Endometrium (tissue), 2 donors: ENCODE results near the gene TIGAR.

Source experiments
- FAIRE-seq: peaks from 2 replicates; lab custom pipeline; 2012; peaks lifted over from hg19 to GRCh38; lab: Jason Lieb, UNC
- donor health status: control.
- donor health status: control.

TIGAR gene

DNA sequence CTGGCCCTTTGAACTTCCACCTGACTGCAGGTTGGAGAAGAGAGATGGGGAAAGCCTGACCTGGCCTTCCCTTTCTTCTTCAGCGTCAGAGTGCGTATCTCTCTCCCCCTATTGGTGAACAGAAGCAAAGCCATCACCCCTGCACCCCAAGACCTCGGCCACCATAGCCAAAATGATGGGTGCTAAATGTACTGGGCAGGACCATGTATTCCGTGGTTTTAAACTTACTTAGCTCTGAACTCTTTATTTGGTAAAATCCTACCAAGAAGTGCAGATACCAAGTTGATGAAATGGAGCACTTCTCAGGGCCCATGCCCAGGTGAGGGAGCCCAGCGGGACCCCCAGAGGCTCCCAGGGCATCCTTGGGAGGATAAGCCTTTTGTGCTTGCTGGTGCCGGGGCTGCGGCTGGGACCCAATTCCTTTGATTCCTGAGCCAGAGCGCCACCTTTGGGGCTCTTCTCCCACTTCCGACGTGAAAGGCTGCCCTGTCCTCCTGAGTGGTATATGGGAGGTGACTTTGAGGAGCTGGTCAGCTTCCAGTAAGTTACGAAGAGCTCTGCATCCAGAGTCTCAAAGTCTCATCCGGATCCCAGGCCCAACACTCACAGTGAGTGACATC is 38.0 kb upstream of the TIGAR start:
- no peak for FAIRE-seq

DNA sequence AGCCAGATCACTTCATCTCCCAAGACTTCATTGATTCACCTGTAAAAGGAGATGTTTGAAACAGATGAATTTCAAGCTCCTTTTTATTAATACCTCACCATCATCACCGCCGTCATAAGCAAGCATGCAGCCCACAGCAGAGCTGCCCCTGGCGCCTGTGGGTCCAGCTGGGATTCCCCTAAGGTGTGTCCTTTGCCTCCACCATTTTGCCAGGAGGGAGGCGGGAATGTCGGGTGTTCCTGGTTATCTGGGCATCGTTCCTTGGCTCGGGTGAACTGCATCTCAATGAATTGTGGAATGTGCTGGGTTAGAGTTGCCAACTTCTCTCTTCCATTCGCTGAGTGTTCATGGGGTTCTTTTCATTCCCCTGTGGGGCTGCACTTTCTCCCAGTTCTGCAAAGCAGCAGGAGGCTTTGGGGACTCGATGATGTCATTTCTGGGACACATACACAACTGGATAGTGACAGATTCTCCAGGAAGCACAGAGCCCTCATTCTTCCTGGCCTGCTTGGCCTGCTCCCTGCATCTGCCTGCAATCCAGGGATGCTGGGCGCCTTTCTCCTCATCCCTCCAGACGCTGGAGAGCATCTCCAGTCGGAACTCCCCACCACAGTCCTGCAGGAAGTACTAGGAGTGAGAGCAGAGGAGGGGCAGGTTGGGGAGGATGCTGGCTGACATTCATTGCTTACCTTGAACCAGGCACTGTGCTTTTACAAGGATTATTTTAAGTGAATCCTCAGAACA is 37.3 kb upstream of the TIGAR start:
- no peak for FAIRE-seq

DNA sequence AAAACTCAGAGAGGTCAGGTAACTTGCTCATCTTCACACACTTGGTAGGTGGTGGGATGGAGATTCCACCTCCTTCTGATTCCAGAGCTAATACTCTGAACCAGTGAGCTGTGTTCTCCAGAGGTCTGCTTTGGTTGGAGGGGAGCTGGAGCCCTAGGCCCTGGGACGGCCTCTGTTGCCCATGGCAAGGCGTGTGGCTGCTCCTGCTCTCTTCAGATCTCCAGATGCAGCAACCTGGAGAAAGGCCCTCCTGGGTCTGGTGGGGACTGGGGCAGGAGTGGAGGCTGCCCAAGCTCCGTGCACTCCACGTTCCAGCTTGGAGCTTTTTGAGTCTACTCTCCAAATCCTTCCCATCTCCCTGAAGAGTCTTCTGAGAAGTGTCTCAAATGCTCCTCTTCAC is 36.7 kb upstream of the TIGAR start:
- no peak for FAIRE-seq

DNA sequence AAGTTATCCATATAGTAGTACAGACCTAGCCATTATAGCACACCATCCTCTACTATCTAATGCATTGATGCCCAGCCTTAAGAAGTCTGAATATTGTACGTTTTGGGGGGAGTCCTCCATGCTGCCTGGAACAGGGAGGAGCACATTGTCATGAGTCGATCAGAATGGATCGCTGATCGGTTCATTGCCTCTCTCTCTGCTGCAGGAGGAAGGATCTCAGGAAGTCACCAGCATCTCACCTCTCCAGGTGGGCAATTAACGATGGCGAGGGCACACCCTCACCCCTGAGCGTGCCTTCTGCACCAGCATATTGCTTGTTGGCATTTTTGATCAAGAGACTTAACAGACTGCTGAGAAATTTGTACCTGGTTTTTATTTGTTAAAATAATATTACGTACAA is 35.9 kb upstream of the TIGAR start:
- no peak for FAIRE-seq

DNA sequence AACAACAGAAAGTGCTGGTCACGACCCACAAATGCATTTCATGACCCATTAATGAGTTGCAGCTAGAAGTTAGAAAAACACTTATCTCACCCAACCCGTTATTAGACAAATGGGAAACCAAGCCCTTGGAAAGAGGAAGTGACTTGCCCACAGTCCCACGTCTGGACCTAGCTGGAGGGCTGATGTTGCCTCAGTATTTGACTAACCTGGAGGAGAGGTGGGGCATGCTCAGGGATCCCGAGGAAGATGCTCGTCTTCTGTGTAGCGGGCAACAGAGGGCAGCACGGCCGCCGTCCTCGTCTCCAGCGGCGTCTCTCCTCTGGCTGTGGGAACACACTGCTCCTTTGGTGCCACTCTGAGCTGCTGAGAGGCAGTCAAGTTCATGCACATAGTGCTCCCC is 34.8 kb upstream of the TIGAR start:
- FAIRE-seq: no peak

DNA sequence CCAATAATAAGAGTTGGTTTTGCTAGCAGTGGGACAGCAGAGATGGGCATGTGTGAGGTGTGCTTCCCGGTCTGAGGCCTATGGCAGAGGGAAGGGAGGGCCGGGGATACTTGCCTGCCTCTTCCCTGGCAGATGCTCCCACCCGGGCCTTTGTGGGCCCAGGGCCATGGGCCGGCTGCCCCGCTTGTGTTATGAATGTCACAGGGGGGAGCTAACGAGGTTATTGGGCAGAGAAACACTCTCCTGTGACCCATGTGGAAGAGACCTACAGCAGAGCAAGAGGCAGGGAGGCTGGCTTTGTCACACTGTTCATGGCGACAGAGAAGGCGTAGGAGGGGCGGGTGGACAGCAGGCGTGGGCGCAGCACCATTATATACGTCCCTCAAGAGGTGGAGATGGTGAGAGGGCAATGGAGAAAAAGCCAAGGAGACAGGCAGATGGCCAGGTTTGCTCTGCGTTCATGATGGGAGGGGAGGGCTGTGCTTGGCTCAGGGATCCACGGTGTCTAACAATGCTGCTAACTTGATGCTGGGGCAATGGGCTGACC is 34.2 kb upstream of the TIGAR start:
- no peak for FAIRE-seq

DNA sequence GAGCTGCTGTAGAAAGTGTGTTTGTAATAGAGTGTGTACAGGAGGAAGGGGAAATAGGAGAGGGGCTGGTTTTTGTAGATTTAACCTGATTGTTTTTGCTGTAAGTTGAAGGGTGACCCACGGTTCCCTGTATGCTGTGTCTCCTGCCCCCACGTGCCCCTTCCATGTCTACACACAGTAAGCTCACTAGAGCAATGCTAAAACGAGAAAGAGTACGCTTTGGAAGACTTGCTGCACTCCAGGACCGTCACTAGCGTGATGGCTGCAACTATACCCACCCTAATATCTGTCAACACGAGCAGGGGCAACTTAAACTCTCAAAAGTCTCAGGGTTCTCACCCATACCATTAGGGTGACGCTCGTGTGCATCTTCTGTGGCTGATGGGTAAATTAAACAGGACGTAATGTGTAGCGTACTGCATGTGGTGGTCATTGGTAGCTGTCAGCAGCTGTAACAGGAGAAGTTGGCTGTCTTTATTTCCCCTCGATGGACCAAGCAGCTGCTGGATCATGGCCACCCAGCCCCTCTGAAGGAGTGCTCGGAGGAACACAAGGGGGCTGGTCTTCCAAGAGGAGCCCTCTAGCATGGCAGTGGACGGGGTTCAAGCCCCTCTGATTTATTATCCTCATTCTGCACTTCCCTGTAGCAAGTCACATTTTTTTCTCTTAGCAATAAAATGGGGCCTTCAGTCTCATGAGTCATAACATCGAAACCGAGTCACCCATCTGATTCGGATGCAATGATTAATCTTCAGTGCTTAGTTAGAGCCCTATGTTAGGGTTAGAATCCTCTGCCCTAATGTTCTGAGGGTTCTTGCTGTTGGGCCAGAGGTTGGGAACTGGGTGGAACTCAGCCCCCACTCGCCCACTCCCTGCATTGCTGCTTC is 33.4 kb upstream of the TIGAR start:
- no peak for FAIRE-seq

DNA sequence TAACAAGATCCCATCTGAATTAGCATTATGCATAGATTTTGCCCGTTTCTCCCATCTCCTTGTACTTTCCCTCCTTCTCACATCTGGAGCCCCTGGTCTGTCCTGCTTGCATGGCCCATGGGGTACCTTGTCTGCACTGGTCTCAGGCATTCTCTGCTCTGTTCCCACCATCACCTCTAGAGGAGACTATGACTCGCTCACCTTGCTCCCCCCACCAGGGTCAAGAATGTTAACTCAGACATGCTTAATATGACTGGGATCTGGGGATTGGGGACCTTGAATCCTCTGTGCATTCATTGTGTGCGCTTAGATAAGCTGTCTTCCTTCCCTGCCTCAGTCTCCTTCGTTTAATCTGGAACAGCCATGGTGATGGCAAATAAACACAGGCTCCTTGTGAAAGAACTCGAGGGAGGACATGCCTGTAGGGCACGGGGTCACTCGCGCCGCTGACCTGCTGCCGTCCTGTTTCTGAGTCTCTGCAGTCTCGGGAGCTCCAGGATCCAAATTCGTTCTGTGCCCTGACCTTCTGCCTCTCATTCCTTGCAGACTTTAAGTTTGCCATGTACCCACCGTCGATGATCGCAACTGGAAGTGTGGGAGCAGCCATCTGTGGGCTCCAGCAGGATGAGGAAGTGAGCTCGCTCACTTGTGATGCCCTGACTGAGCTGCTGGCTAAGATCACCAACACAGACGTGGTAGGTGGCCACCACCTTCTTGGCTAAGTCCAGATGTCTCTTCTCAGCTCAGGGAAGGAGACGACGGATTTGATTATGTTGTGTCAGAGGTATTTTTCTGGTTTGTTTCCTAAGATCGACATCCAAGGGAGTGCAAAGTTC is 32.5 kb upstream of the TIGAR start:
- FAIRE-seq: no peak

DNA sequence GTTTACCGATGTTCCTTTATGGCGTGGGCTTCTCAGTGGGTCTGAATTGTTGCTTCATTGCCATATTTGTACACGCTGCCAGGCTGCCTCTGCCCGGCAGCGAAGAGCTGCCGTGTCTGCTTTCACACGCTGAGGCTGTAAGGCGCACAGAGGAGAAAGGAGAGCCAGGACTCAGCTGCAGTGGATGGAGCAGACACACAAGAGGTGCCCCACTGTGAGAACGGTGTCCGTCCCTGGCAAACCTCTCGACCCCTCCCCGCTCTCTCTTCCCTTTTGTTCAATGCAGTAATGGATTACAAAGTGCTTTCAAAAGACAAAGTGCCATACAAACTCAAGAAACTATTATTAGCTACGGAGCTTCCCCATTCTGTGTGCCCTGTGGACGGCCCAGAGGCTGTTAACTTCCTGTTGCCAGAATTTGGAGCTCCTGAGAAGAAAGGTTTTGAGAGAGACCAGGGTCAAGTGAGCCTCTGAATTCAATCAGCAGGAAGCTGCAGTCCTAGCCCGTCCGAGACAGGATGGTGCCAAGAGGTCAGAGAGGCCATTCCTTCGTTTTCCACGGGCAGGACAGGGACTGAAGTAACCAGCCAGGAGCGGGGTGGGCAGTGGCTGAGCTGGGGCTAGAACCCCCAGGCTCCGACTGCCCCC is 31.7 kb upstream of the TIGAR start:
- FAIRE-seq: no peak

DNA sequence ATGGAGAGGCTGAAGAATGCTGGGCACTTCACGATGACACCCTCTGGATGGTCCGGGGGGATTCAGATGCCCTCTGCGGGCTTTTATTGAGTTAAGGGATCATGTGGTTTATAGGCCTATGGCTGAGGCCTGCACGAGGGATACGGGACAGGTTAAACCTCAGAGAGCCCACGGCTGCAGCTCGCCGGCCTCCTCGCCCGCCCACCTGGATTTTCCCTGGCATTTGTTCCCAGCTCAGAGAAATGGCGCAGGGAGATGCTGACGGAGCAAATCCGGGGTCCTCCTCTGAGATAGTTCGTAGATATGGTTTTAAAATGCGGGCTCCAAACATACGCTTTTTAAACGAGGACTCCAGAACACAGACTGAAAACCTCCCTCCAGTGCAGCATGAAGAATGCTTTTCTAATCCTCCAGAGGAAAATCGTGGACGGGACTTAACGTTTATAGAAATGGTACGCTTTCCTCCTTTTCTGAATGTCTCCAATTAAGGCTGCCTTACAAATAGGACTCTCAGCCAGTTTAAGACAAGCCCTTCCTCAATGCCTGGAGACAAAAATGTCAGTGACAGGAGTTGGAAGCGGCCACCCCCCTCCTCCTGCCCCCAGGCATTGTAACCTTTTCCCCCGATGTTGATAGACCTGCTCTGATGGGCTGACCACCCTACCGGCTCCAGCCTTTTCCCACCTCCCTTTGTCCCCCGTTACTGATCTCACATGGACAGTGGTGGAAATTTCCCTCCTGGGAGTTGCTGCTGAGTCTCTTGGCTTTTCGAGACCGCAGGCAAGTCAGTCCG is 30.8 kb upstream of the TIGAR start:
- no peak for FAIRE-seq

DNA sequence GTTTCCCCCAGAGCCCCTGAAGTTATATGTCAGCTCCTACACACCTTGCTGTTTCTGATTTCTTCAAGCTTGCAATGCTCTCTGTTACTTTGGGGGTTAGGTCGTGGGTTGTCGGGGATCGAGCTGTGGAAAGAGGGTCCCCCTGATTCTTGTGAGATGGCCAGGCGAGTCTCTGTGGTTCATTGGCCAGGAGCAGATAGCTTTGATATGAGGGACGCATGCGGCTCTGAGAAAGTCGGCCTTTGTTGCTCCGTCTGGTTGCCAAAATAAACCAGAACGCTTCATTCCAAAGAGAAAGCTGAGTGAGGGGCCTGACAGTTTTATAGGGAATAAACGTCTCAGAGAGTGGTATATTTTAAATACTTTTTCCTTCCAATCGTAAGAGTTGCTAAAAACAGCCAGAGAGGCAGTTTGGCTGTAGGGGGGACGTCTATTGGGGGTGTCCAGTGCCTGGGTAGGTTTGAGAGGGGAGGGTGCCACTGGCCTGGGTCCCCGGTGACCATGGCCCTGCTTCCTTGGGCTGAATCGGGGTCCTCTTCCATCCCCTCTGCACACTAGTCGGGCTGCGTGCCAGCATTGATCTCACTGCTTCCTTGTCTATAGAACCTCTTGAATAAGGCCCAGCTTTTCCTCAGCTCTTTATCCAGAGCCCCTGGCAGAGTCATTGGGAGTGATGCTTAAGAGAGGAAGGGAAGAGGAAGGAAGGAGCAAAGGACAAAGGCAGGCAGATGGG is 28.5 kb upstream of the TIGAR start:
- no peak for FAIRE-seq

DNA sequence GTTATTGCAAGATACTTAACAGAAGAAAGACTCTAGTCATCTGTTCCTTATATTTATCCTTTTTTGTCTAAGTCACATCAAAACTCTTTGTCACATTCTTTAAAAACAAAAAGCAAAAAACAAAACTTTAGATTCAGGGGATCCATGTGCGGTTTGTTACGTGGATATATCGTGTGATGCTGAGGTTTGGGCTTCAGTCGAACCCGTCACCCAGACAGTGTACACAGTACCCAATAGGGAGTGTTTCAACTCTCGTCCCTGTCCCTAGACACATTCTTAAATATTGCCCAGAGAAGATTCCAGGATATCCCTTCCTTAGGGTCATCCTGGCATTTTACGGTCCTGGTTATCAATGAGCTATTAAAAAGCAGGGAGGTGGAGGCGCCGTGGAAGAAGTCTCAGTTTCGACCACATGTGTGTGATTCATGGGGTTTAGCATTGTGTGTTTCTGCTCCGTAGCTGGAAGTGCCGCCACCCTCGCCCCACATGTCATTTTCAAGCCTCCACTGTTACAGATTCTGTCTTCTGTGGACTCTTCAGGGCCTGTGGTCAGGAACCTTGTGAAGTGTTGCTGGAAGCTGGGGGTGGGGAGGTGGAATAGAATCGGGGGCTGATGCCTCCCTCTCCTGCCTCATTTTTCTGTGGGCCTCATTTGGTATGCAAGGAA is 27.6 kb upstream of the TIGAR start:
- FAIRE-seq: no peak

DNA sequence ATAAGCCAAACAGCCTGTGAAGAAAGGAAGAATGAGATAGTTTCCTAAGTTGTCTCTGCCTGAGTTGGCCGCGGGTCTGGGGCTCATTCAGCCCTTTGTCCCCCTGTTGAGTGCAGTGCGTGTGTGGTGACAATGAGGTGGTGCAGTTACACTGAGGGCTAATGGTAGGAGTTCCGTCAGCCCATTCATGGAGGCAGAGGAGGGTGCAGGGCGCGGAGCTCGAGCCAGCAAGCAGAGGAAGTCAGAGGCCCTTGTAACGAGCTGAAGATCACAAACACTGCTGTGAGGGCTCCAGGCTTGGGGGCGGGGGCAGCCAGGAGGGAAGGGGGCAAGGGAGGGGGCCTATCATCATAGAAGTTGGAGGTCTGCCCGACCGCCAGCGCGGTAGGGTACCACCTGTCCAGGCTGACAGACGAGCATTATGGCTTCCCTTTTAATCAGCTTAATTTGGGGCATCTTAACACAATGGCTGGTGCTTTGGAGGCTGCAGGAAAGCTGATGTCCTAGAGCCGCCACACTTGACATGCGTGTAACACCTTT is 27.0 kb upstream of the TIGAR start:
- FAIRE-seq: no peak

DNA sequence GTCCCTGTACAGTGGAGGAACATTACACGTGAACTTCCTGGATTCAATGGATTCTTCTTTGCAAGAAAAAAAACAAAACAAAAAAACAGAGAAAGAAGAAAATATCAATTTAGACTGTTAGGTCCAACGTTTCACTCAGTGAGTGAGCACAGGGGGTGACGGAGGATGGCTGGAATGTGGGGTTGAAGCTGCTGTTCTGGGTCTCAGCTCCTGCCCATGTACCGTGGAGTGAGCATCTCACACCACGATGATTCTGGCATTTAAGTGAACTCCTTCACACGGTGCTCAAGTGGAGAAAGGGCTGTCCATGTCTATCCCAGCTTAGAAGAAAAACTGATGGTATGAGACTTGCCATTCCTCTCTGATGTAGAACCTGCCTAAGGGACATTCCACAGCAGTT is 24.3 kb upstream of the TIGAR start:
- no peak for FAIRE-seq

DNA sequence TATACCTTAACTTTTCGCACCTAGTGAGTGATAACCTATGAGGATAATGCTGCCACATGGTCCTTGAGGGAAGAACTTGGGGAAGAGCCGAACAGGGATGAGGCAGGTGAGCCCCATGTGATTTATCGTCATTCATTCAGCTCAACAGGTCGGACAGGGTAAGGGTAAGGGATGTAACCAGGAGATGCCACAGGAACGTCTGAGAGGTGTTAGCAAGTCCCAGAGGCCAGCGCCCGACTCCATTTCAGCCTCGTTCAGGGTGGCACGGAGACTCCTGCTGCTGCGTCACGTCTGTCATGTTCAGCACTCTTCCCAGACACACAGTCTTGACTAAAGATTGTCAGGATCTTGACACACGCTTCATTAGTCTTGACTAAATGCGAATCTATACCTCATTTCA is 23.4 kb upstream of the TIGAR start:
- no peak for FAIRE-seq

DNA sequence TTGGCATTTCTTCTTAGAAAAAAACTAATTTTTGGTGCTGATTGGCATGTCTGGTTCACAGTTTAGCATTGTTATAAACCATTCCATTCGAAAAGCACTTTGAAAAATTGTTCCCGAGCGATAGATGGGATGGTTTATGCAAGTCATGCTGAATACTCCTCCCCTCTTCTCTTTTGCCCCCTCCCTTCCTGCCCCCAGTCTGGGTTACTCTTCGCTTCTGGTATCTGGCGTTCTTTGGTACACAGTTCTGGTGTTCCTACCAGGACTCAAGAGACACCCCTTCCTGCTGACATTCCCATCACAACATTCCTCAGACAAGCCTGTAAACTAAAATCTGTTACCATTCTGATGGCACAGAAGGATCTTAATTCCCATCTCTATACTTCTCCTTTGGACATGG is 20.1 kb upstream of the TIGAR start:
- no peak for FAIRE-seq

DNA sequence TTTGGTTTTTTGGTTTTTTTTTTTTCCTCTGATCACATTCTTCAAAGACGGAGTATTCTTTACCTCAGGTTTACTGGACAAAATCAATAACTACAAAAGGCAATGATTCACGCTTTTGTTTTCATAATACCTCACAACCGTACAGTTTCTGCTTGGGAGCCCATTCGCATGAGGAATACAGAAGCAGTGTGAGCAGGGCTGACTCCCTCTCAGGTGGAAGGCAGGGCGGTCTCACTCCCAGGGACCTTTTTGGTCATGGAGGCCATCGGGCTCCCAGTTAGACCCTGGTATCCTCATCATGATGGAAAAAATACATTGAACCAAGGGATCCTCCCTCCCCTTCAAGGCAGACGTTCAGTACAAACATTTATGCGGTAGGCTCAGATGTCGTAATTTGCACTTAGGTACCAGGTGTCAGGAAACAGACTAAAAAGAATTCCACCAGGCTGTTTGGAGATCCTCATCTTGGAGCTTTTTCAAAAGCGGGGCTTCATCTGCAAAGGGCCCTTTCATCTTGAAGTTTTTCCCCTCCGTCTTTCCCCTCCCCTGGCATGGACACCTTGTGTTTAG is 19.0 kb upstream of the TIGAR start:
- FAIRE-seq: no peak

DNA sequence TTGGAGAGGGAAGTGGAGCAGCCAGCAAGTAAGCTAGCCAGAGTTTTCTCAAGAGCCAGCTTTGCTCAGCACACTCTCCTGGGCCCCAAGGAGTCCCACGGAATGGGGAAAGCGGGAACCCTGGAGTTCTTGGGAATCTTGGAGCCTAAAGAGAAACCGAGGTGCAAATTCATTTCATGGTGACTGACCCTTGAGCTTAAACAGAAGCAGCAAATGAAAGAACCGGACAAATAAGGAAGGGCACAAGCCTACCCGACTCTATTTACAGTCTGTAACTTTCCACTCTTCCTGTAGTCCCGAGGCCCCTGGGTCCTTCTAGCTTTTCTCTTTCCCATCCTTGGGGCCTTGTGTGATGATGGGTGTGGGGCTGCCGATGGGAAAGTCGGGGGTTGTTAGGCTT is 18.1 kb upstream of the TIGAR start:
- FAIRE-seq: no peak

DNA sequence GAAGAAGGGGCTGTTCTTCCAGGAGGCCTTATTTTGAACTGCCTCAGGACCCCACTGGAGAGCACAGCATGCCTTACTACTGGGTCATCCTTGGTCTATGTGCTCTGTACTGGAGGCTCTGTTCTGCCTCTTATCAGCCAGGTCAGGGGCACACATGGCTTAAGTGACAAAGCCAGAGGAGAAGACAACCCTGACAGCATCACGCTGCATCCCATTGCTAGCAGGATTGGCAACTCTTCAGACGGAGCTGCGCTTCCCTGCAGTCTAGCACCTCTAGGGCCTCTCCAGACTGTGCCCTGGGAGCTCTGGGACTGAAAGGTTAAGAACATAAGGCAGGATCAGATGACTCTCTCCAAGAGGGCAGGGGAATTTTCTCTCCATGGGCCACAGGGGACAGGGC is 17.3 kb upstream of the TIGAR start:
- no peak for FAIRE-seq
